IMR-90 (cell line): ENCODE measurements around the gene RDH16. TPM values are rescaled to one million over a fixed set of nuclear protein-coding genes. Genes with fewer than 3 reads are reported as not detected.

Source experiments
- ATAC-seq: fragments of 200-7000 bp; cut with Tn5 transposase; 2 replicates; pipeline ENCODE4 v1.9.1; 2020; ENCODE audit warnings: low read depth, mild to moderate bottlenecking, moderate library complexity
- BruUV-seq: library from RNA; stranded (reverse); fragments of 400-500 nt; replicated peaks from 2 replicates; lab custom pipeline; 2021; lab: Mats Ljungman, UMichigan
- CTCF ChIA-PET: fragments of 300-600 bp; formaldehyde crosslinking; extraction: SDS; loops from one replicate; lab custom pipeline; 2021; ENCODE audit warnings: antibody characterized with exemption; lab: Yijun Ruan, JAX
- POLR2A ChIA-PET: fragments of 300-600 bp; sonication (Branson Sonifier 250); formaldehyde crosslinking; loops from one replicate; lab custom pipeline; 2022; ENCODE audit warnings: antibody characterized with exemption; ENCODE audit not compliant: unreplicated experiment; lab: Charles Lee
- DNase-seq: peaks from one replicate; pipeline ENCODE4 v3.0.0; 2013
- H2AFZ ChIP-seq: replicated peaks from 2 replicates; pipeline ENCODE3; 2013; ENCODE audit warnings: low read length, mild to moderate bottlenecking; ENCODE audit not compliant: poor library complexity
- H2AK5ac ChIP-seq: 2 replicates; pipeline ENCODE4 v1.6.1; 2013; ENCODE audit warnings: low read depth, low read length, inconsistent platforms
- H2AK9ac ChIP-seq: replicated peaks from 2 replicates; pipeline ENCODE3; 2013; ENCODE audit warnings: mild to moderate bottlenecking, low read depth, low read length, moderate library complexity; ENCODE audit not compliant: poor library complexity
- H2BK120ac ChIP-seq: 2 replicates; pipeline ENCODE4 v1.6.1; 2013; ENCODE audit warnings: low read depth, low read length, inconsistent platforms
- H2BK15ac ChIP-seq: 3 replicates; pipeline ENCODE4 v1.6.1; 2013; ENCODE audit warnings: low read depth, low read length, inconsistent platforms
- H2BK20ac ChIP-seq: 2 replicates; pipeline ENCODE4 v1.6.1; 2013; ENCODE audit warnings: low read depth, mild to moderate bottlenecking, inconsistent platforms, low read length, moderate library complexity
- H2BK5ac ChIP-seq: 2 replicates; pipeline ENCODE4 v1.6.1; 2013; ENCODE audit warnings: mild to moderate bottlenecking, low read depth, low read length, inconsistent platforms; ENCODE audit not compliant: poor library complexity, severe bottlenecking
- H3K14ac ChIP-seq: replicated peaks from 2 replicates; pipeline ENCODE4 v1.6.1; 2013; ENCODE audit warnings: low read depth, low read length, inconsistent platforms
- H3K18ac ChIP-seq: 2 replicates; pipeline ENCODE4 v1.6.1; 2013; ENCODE audit warnings: low read depth, low read length, control low read depth
- H3K23ac ChIP-seq: 2 replicates; pipeline ENCODE4 v1.6.1; 2013; ENCODE audit warnings: low read depth, low read length, inconsistent platforms
- H3K27ac ChIP-seq: 2 replicates; pipeline ENCODE4 v1.5.1; 2013; ENCODE audit warnings: mild to moderate bottlenecking, control low read depth, low read length; ENCODE audit not compliant: insufficient read depth
- H3K27me3 ChIP-seq: 2 replicates; pipeline ENCODE4 v1.6.1; 2013; ENCODE audit warnings: low read length; ENCODE audit not compliant: control insufficient read depth, insufficient read depth
- H3K36me3 ChIP-seq: 2 replicates; pipeline ENCODE4 v1.6.1; 2013; ENCODE audit warnings: low read length, mixed read lengths; ENCODE audit not compliant: control insufficient read depth, insufficient read depth
- H3K4ac ChIP-seq: 2 replicates; pipeline ENCODE4 v1.6.1; 2013; ENCODE audit warnings: low read depth, low read length, inconsistent platforms
- H3K4me1 ChIP-seq: 2 replicates; pipeline ENCODE4 v1.6.1; 2013; ENCODE audit warnings: low read length, mixed read lengths; ENCODE audit not compliant: control insufficient read depth, insufficient read depth
- H3K4me2 ChIP-seq: 2 replicates; pipeline ENCODE4 v1.6.1; 2013; ENCODE audit warnings: low read depth, mild to moderate bottlenecking, control low read depth, low read length, moderate library complexity
- H3K4me3 ChIP-seq: 2 replicates; pipeline ENCODE4 v1.5.1; 2013; ENCODE audit warnings: low read depth, mild to moderate bottlenecking, control low read depth, low read length, moderate library complexity; ENCODE audit not compliant: insufficient read depth
- H3K56ac ChIP-seq: 2 replicates; pipeline ENCODE4 v1.6.1; 2013; ENCODE audit warnings: low read length, inconsistent platforms; ENCODE audit not compliant: insufficient read depth; ENCODE audit errors: extremely low read depth
- H3K79me1 ChIP-seq, 2 experiments: 2 replicates each; pipeline ENCODE4 v1.6.1; 2013; ENCODE audit warnings: low read length in 2 of 2, inconsistent platforms in 1 of 2, low read depth in 1 of 2
- H3K9ac ChIP-seq: 2 replicates; pipeline ENCODE4 v1.6.1; 2013; ENCODE audit warnings: low read depth, low read length, control low read depth
- H3K9me1 ChIP-seq: 2 replicates; pipeline ENCODE4 v1.6.1; 2013; ENCODE audit warnings: low read length, inconsistent platforms; ENCODE audit not compliant: insufficient read depth
- H3K9me3 ChIP-seq: 2 replicates; pipeline ENCODE4 v1.6.1; 2013; ENCODE audit warnings: low read length; ENCODE audit not compliant: control insufficient read depth, insufficient read depth
- H4K20me1 ChIP-seq: 2 replicates; pipeline ENCODE4 v1.6.1; 2013; ENCODE audit warnings: low read length, inconsistent platforms; ENCODE audit not compliant: insufficient read depth
- H4K5ac ChIP-seq: 2 replicates; pipeline ENCODE4 v1.6.1; 2013; ENCODE audit warnings: mild to moderate bottlenecking, low read depth, low read length, control low read depth
- H4K8ac ChIP-seq, 2 experiments: 2 replicates each; pipeline ENCODE4 v1.6.1; 2013; ENCODE audit warnings: low read depth in 2 of 2, low read length in 2 of 2, control low read depth in 1 of 2, inconsistent platforms in 1 of 2
- H4K91ac ChIP-seq: 2 replicates; pipeline ENCODE4 v1.6.1; 2013; ENCODE audit warnings: low read depth, low read length, inconsistent platforms; ENCODE audit not compliant: insufficient read depth
- NFE2L2 ChIP-seq: fragments of 150-350 bp; IDR thresholded peaks from 2 replicates; pipeline ENCODE4 v1.6.1; 2016; ENCODE audit warnings: low read depth, mild to moderate bottlenecking, low read length
- RFX5 ChIP-seq: IDR thresholded peaks from 2 replicates; pipeline ENCODE4 v1.8.0; 2012; ENCODE audit warnings: low read depth, mild to moderate bottlenecking, low read length, moderate library complexity
- WGBS, 2 experiments: methylation state at CpG; one replicate each; pipeline versions ENCODE4 v1.1.5 to v1.1.7; 2013; ENCODE audit warnings: missing lambda C conversion rate in 2 of 2; ENCODE audit not compliant: insufficient read length in 1 of 2; ENCODE audit errors: extremely low coverage in 2 of 2; 5-methylcytosine and 5-hydroxymethylcytosine counted together
- dilution Hi-C: fragments of 300-500 bp; cut with HindIII; formaldehyde crosslinking; loops from one replicate; pipeline ENCODE4 v1.14.3; 2018; ENCODE audit warnings: low sequenced_read_pairs; ENCODE audit not compliant: unreplicated experiment
- in situ Hi-C: fragments of 300-500 bp; cut with MboI; formaldehyde crosslinking; loops from 3 replicates; pipeline ENCODE4 v1.14.3; 2019; ENCODE audit warnings: low sequenced_read_pairs, inconsistent platforms, mixed read lengths
- intact Hi-C: fragments of 100-400 bp; cut with micrococcal nuclease; formaldehyde crosslinking; loops from 2 replicates; pipeline ENCODE4 v1.10.0; 2022
- polyA plus RNA-seq, 3 experiments: library from polyadenylated mRNA; depleted of rRNA; stranded (reverse); fragments of >200 nt; gene quantifications; 2 replicates each; pipeline ENCODE4 v1.2.3, GENCODE V29; 2012; ENCODE audit warnings: low replicate concordance in 1 of 3
- total RNA-seq: library from RNA; depleted of rRNA; stranded (reverse); fragments of >200 nt; gene quantifications from 2 replicates; pipeline ENCODE4 v1.2.3, GENCODE V29; 2012

The RDH16 gene
- total and polyA plus RNA-seq, 2 of the 4 experiments (the other 2 are of a cell fraction): not detected

- ChIA-PET CTCF (no interaction called here), POLR2A (no interaction called here)
- TF ChIP-seq RFX5 (no peak), NFE2L2 (no peak)
- dilution Hi-C loops: no loop called here
- Histone ChIP-seq H3K9me3 (no peaks in the 10 kb centered on the region), H4K5ac (no peak overlapping the region), H4K91ac (no peak overlapping the region), H3K14ac (no peak overlapping the region), H3K36me3 (no peaks in the 10 kb centered on the region), H2AK9ac (no peak overlapping the region), H3K56ac (no peak overlapping the region), H3K23ac (no peak overlapping the region), H2BK15ac (no peak overlapping the region), H3K4me2 (no peak overlapping the region), H3K4me3 (no peak overlapping the region), H2AK5ac (no peak overlapping the region), H3K9me1 (no peaks in the 10 kb centered on the region), H3K4ac (no peak overlapping the region), H2BK5ac (no peak overlapping the region), H3K79me1 (no peaks in the 10 kb centered on the region), H3K18ac (no peak overlapping the region), H2BK20ac (no peak overlapping the region), H2BK120ac (no peak overlapping the region), H4K20me1 (no peaks in the 10 kb centered on the region), H2AFZ (no peak overlapping the region), H4K8ac (no peak overlapping the region), H3K9ac (no peak overlapping the region), H3K4me1 (no peaks in the 10 kb centered on the region), H3K27ac (no peak overlapping the region), H3K27me3 (peaks cover 12% of the 10 kb centered on the region)
- in situ Hi-C loops: no loop called here
- 80% methylated on average over 1 of the region's 6 CpGs; no CpG with 5 or more reads in 1 of the 2 experiments for WGBS, 2 experiments
- no TSS peak for BruUV-seq
- DNase-seq: no peak
- no peak for ATAC-seq
- intact Hi-C loops: no loop called here
Measured at GRCh38 chr12:56947633-56948456, 9.6 kb downstream of the RDH16 start.
